ENCODE results near the gene RBP3.

The RBP3 gene

GRCh38 chr10:47334466-47335295, 13.5 kb upstream of the RBP3 start:
- TF ChIP-seq MYC (IDR thresholded peaks at IDR 0.05; ENCODE audit: low read depth, low read length) (no peak), POLR2A (IDR thresholded peaks at IDR 0.05; ENCODE audit: extremely low read depth, insufficient read length) (no peak), MAX (IDR thresholded peaks at IDR 0.05; ENCODE audit: low read depth, low read length) (no peak)
- TF ChIP-seq, protein P1, sequence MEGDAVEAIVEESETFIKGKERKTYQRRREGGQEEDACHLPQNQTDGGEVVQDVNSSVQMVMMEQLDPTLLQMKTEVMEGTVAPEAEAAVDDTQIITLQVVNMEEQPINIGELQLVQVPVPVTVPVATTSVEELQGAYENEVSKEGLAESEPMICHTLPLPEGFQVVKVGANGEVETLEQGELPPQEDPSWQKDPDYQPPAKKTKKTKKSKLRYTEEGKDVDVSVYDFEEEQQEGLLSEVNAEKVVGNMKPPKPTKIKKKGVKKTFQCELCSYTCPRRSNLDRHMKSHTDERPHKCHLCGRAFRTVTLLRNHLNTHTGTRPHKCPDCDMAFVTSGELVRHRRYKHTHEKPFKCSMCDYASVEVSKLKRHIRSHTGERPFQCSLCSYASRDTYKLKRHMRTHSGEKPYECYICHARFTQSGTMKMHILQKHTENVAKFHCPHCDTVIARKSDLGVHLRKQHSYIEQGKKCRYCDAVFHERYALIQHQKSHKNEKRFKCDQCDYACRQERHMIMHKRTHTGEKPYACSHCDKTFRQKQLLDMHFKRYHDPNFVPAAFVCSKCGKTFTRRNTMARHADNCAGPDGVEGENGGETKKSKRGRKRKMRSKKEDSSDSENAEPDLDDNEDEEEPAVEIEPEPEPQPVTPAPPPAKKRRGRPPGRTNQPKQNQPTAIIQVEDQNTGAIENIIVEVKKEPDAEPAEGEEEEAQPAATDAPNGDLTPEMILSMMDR (IDR thresholded peaks at IDR 0.05; ENCODE audit: low read depth, low read length) = no peak
- H3K4me3 ChIP-seq (ENCODE audit: low read depth, low read length) = no peak overlapping the region
- no peak for DNase-seq (ENCODE audit: low read depth)

DNA sequence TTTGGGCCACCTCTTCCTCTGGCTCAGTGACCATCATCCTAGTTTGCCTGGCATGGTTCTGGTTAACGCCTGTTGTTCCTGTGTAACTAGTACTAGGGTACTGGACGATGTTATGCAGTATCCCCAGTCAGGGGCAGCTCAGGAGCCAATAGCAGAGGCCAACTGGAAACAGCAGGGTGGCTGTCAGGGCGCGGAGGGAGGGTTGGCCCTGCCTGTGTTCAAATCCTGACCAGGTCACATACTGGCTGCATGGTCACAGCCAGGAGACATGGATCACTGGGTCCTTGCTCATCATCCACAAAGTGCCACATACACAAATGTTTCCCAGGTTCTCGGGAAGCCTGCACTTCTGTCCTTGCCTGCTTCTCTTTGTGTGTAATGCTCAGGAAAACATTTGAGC, 12.3 kb upstream of the RBP3 start:
- H3K4me3 ChIP-seq (ENCODE audit: low read depth, low read length) = no peak overlapping the region
- TF ChIP-seq MYC (IDR thresholded peaks at IDR 0.05; ENCODE audit: low read depth, low read length) = no peak
- TF ChIP-seq POLR2A (IDR thresholded peaks at IDR 0.05; ENCODE audit: extremely low read depth, insufficient read length) = no peak
- TF ChIP-seq, protein P1 (IDR thresholded peaks at IDR 0.05; ENCODE audit: low read depth, low read length) = no peak
- TF ChIP-seq MAX (IDR thresholded peaks at IDR 0.05; ENCODE audit: low read depth, low read length) = no peak
- DNase-seq (ENCODE audit: low read depth) = no peak

- TF ChIP-seq POLR2A (IDR thresholded peaks at IDR 0.05; ENCODE audit: extremely low read depth, insufficient read length) (no peak), MAX (IDR thresholded peaks at IDR 0.05; ENCODE audit: low read depth, low read length) (no peak), MYC (IDR thresholded peaks at IDR 0.05; ENCODE audit: low read depth, low read length) (no peak)
- TF ChIP-seq, protein P1 (IDR thresholded peaks at IDR 0.05; ENCODE audit: low read depth, low read length) = no peak
- H3K4me3 ChIP-seq (ENCODE audit: low read depth, low read length) = no peak overlapping the region
- DNase-seq (ENCODE audit: low read depth) = no peak
These were observed 11.6 kb upstream of the RBP3 start for GRCh38 chr10:47336387-47337134.

DNA sequence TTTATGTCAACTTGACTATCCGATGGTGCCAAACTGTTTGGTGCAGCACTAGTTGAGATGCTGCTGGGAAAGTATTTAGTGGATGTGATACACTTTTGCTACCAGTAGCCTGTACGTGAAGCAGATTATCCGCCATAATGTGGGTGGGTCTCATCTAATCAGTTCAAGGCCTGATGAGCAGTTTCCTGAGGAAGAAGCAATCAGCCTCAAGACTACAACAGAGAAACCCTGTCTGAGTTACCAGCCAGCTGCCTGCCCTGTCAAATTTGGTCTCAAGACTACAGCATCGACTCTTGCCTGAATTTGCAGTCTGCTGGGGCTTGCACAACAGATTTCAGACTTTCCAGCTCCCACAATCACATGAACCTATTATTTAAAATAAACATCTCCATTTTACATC, 10.9 kb upstream of the RBP3 start:
- TF ChIP-seq, protein P1 (IDR thresholded peaks at IDR 0.05; ENCODE audit: low read depth, low read length) = no peak
- no peak for DNase-seq (ENCODE audit: low read depth)
- no peak overlapping the region for H3K4me3 ChIP-seq (ENCODE audit: low read depth, low read length)

DNA sequence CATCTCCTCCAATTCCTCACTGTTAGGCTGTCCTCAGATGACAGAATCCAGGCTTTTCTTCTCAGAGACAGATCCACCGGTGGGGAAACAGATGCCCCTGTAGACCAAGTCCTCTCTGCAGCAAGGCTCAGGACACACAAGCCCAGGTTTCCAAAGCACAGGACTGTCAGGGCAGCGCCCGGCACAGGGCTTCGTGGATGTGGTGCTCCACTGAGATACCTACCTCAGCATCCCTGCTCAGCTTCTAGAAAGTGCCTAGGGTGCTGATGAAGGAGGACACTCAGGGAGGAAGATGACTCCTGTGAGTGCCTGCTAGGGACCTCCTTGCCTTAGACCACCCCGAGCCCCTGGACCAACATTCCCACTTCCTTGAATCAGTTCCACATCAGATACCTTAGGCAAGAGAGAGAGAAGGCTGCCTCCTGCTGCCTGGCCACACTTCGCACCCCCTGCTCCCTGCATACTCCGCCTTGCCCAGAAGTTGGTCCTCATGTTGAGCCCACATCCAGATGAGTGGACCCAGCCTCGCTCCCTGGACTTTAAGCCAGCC, 8.9 kb upstream of the RBP3 start:
- H3K4me3 ChIP-seq (ENCODE audit: low read depth, low read length) = no peak overlapping the region
- no peak for TF ChIP-seq MYC (IDR thresholded peaks at IDR 0.05; ENCODE audit: low read depth, low read length)
- TF ChIP-seq POLR2A (IDR thresholded peaks at IDR 0.05; ENCODE audit: extremely low read depth, insufficient read length) = no peak
- no peak for TF ChIP-seq MAX (IDR thresholded peaks at IDR 0.05; ENCODE audit: low read depth, low read length)
- TF ChIP-seq, protein P1 (IDR thresholded peaks at IDR 0.05; ENCODE audit: low read depth, low read length) = no peak
- no peak for DNase-seq (ENCODE audit: low read depth)
